ENCODE measurements around the gene RPS24.

DNA sequence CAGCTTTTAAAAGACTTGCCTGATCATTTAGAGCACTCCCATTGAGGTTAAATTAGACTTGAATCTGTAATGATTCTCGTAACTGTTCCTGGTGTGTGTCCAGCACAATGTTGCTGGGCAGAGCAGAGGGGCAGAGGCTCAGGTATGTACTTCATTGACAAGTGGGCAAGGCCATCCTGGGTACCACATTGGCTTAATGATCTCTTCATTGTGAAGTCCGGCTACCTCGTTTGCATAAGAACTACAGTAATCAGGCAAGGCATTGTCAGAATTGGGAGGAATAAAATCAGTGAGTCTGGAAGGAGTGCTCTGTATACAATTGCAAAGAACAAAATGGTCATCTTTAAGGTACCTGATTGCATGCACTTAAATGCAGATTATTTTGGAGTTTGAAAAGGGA is 6.1 kb downstream of the RPS24 start:
- TF ChIP-seq, protein P1, sequence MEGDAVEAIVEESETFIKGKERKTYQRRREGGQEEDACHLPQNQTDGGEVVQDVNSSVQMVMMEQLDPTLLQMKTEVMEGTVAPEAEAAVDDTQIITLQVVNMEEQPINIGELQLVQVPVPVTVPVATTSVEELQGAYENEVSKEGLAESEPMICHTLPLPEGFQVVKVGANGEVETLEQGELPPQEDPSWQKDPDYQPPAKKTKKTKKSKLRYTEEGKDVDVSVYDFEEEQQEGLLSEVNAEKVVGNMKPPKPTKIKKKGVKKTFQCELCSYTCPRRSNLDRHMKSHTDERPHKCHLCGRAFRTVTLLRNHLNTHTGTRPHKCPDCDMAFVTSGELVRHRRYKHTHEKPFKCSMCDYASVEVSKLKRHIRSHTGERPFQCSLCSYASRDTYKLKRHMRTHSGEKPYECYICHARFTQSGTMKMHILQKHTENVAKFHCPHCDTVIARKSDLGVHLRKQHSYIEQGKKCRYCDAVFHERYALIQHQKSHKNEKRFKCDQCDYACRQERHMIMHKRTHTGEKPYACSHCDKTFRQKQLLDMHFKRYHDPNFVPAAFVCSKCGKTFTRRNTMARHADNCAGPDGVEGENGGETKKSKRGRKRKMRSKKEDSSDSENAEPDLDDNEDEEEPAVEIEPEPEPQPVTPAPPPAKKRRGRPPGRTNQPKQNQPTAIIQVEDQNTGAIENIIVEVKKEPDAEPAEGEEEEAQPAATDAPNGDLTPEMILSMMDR (conservative IDR thresholded peaks at IDR 0.05; ENCODE audit: low read depth, low read length) = no peak
- no peak for TF ChIP-seq EZH2phosphoT487 (IDR thresholded peaks at IDR 0.05; ENCODE audit: borderline replicate concordance, low read length)

Data from PC-3 (cell line).